ENCODE data around the gene SLC6A12.

SLC6A12 gene

DNA sequence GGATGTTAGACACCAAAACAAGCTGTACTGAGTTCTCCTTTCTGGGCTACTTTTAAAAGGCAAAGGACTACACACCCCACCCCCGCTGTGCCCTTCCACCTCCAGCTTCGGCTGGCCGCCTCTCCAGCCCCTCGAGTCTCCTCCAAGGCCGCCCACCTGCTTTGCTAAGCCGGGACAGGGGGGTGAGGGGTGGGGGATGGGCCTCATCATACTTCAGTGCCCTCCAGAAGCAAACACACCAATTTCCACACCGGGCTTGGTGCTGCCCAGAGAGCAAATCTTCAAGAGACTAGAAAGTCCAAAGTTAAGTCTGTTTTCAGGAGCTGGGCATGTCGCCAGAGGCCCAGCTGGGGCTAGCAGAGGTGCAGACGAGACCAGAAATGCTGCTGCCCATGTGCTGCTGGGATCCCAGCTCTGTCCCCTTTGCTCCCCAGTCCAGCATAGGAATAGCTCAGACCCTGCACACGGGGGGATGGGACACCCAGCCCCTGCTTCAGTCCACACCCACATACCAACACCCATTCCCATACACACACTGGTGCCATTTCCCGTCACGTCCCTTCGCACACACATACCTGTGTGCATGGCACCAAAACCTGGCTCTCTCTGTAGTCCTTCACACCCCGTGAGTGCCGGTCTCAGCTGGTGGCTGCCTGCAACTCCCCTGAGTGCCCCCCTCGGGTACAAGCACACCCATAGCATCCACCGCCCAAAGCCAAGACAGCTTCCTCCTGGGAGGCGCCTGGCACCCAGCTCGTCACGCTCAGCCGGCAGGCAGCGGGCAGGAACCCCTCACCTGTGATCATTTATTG lies 1.0 kb downstream of the SLC6A12 start:
- DNase-seq: no peak

DNA sequence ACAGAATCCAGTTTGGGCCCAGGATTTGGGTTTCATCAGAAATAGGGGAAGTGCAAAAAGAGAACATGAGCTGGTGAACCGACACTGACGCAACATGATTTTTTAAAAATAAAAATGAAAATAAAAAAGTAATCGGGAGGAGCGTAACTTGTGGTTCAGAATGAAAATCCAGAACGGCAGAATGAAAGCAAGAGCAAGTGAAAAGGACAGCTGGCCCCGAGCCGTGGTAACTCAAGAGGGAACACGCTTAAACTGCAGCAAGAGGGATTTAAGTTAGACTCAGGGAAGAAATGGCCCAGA lies 1.6 kb downstream of the SLC6A12 start:
- DNase-seq: no peak

- no peak for DNase-seq
Observed at GRCh38 chr12:211639-212414, 2.1 kb downstream of the SLC6A12 start.

DNA sequence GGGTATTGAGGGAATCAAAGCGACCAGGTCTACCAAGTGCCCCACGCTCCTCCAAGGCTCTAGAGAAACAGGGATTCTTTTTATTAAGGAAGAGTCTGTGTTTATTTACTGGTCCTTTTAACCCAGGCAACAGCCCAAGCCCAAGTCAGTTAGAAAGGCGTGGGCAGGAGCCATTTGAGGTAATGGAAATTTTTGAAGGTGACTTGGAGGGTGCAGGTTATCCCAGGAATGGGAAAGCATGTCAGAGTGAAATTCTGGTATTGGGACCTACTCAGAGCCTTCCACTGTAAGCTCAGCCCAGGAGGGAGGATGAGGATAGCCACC lies 2.9 kb downstream of the SLC6A12 start:
- no peak for DNase-seq

DNA sequence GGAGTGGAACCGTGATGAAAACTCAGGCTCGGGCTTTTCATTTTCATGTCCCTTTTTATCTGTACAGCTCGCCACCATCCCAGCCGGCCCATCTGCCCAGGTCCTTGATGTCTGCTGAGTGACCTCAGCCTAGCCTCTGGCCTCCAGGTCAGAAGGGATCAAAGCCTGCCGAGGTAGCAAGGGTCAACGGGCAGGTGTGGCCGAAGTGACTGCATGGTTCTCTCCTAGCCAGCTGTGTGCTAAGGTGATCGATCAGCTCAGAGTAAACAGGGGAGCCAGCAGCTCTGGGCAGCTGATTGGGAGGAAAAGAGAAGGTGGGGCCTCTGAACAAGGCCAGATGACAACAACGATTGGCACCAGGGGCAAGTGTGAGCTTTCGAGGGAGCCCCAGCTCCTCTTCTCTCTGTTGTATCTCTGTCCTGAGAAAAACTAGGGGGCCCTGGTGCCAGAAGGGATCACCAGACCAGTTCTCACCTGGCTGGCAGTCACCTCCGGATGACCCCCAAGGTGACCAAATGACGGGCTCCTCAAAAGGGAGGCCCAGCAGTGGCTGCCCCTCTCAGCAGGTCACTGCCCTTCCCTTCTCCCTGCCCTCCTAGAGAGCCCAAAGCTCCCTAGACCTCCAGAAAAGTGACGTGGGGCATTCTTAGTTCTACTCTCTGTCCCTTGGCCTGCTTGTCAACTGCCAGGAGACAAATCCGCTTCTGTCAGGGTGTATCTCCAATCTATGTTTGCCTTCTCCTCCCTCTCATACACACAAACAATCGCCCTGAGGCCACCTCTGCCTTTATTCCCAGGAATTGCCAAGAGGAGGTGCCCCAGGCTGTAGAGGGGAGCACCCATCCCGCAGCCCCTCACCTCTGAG lies 3.4 kb downstream of the SLC6A12 start:
- no peak for DNase-seq

DNA sequence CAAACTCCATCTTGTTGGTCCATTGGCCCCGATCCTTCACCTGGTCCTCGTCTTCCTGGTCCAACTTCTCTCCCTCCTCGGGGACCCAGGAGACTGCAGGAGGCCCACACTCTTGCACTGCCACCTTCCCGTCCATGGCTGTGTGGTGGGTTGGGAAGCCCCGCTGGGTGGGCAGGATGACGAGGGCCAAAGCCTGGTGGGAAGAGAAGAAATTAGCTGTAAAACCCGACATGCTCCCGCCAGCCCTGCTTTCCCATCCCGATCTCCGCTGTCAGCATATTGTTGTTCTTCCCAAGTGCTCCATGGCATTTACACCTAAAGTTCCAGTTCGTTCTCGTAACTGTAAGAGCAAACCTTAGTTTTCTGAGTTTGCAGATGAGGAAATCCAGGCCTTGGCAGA lies 4.1 kb downstream of the SLC6A12 start:
- no peak for DNase-seq

- DNase-seq: no peak
Observed at GRCh38 chr12:209246-209645, 4.7 kb downstream of the SLC6A12 start.

- DNase-seq: no peak
Observed at GRCh38 chr12:208813-209212, 5.1 kb downstream of the SLC6A12 start.

- DNase-seq: no peak
Observed at GRCh38 chr12:207804-208203, 6.2 kb downstream of the SLC6A12 start.

- DNase-seq: no peak
Observed at GRCh38 chr12:206746-207440, 7.1 kb downstream of the SLC6A12 start.

DNA sequence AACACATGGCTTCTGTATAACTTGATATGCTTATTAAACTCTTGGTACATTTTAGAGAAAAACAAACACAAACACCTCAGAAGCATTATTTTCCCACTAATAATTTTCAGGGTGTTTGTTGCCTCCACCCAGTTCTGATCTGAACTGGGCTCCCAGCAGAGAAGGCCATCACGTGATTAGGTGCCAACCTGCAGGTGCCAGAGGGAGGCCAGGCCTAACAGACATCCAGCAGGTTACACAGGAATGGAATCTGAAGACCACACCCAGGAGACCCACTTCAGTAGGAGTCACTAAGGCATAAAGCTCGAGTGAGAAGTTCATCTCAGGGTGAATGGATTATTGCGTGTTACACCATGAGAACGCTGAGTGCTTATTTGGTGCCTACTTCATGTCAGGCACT lies 8.9 kb downstream of the SLC6A12 start:
- DNase-seq: no peak

DNA sequence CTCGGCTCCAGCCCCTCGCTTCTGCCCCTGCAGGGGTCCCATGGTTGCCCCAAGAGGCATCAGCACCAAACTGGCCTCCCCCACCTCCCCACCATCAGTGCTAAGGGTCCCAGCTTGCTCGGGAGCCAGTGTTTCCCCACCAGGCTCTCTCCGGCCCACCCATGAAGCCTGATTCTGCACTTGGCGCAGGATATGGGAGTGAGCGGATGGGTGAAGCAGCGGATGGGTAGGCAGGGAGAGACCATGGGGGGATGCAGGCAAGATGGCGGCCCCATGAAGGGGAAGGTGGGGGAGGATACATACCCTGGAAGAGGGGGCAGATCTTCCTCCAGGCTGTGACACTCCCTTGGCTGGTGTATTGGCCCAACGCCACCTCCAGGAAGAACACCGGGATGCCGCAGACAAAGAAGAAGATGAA lies 9.7 kb downstream of the SLC6A12 start:
- no peak for DNase-seq

GRCh38 chr12:203462-204260 lies 10.3 kb downstream of the SLC6A12 start:
- no peak for DNase-seq

DNA sequence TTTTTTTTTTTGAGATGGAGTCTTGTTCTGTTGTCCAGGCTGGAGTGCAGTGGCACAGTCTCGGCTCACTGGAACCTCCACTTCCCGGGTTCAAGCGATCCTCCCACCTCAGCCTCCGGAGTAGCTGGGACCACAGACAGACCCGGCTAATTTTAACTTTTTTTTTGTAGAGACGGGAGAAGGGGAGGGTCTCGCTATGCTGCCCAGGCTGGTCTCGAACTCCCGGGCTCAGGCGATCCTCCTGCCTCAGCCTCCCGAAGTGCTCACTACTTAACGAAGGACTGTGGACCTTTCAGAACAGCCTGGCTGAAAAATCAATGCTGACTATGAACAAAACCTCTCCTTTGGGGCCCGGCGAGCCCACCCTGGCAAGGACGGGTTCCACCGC lies 10.9 kb downstream of the SLC6A12 start:
- no peak for DNase-seq

DNA sequence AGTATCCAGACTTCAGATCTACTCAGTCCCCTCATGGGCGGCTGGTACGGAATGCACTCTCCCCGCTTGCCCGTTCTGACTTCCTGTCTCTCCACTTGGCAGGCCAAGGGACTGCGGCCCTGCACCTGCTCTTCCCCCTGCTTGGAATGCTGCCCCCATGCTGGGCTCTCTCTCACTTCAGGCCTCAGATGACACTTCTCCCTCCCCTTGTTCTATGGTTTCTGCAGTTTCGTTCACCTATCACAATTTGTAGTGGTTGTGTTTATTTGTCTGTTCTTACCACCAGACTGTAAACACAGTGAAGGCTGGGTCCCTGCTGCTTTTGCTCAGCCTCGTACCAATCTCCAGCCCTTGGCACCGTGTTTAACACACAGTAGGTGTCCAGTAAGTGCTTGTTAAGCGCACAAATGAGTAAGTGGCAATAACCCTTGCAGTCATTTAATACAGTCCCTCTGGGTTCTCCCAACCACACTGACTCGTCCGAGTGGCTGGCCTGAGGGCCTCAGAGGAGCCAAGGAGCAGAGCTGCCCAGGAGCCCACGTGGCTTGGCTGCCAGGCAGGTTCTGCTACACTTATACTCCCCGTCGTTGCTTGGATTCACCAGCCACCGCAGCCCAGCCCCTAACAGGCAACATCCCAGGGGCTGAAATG lies 11.8 kb downstream of the SLC6A12 start:
- no peak for DNase-seq

DNA sequence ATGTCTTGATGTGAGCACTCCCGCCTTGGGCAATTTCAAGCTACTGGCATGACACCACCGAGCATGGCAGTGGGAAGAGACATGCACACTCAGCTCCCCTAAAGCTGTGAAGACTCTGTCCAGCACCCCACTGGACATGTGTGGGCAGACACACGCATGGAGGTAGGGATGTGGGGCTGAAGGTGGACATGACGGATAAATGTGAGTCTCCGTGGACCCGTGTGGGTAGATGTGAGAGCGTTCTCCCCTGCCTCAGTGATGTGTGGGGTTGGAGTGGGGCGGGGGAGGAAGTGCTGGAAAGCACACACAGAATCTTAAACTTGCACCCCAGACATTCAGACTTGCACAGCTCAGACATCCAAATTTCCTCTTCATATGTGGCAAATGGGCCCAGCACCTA lies 12.6 kb downstream of the SLC6A12 start:
- no peak for DNase-seq

DNA sequence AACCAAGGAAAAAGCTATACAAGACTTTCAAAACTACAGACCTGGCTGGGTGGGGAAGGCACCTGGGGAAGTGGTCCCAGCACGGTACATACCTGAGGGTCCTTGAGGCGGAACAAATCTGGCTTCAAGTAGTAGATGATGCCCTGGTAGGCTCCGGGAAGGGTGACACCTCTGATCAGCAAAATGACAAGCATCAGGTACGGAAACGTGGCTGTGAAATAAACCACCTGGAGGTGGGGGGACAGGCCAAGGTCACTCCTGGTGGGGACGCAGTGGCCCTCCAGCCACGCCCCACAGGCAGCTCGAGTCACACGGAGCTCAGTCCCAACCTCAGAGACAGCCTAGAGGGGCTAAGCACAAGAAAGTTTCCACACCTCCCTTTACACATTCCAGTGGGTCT lies 15.3 kb downstream of the SLC6A12 start:
- DNase-seq: no peak

GRCh38 chr12:197911-198695 lies 15.9 kb downstream of the SLC6A12 start:
- DNase-seq: no peak

DNA sequence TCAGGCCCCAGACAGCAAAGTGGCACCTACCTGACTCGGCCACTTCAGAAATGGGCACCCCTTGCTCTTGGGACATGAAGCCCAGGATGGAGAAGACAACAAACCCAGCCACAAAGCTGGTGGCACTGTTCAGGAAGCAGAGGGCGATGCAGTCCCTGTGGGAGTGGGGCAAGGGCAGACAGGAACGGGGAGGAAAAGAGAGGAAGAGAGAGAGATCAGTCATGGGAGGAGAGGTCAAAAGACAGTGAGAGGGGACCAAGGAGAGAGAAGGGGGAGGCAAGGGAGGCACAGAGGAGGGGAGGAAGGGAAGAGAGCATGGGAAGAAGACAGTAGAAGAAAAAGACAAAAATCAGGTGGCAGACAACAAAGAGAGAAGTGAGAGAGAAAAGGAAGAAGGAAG lies 16.6 kb downstream of the SLC6A12 start:
- no peak for DNase-seq

- no peak for DNase-seq
Observed at GRCh38 chr12:196436-196835, 17.5 kb downstream of the SLC6A12 start.

DNA sequence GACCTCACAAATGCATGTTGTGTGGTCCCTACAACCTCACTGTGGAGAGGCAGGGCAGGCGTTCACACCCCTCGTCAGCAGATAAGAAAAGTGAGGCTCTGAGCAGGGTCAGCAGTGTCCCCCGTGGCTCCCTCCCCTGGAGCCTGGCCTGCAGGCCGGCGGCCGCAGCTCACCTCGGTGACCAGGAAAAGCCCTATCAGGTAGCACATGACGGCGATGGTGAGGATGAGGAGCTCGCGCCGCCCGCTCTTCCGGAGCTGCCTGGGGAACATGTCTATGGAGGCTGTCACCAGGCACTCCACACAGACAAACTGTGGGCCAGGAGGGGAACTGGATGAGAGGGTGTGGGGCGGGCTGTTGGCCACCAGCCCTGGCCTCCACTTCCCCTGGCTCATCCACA lies 18.0 kb downstream of the SLC6A12 start:
- DNase-seq: no peak

Data from CD4-positive, alpha-beta T cell treated with Interleukin-4 for 1 hour (primary cell).